Erythroblast (primary cell): ENCODE results near the gene PODN.

ENCODE experiments used
- GATA1 ChIP-seq: IDR thresholded peaks from 2 replicates; pipeline ENCODE4 v1.6.1; 2011; ENCODE audit warnings: low read depth, mild to moderate bottlenecking, control low read depth, low read length, moderate library complexity
- POLR2A ChIP-seq: IDR thresholded peaks from 2 replicates; pipeline ENCODE4 v1.6.1; 2011; ENCODE audit warnings: mild to moderate bottlenecking, low read length

- TF ChIP-seq POLR2A (no peak), GATA1 (no peak)
Observed at GRCh38 chr1:53132176-53132575, 70.2 kb downstream of the PODN start.
